ENCODE measurements around the gene GDAP2.

The GDAP2 gene

DNA sequence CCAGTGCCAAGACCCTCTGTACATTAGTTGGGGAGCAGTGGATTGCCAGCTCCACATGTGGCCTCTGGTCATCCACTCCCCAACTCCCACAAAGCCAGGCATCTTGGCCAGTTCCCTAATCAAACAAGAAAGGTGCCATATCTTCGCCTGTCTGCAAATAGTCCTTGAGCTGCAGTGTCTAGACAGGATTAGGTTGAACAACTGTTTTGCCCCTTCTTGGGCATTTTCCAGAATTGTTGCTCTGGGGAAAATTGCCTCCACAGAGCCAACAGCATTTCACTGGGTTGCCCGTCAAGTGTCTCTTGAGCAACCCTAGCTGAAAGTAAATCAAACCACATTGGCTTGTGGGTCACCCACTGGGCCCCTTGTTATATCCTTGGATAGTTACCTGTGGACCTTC, 109.3 kb downstream of the GDAP2 start:
- TF ChIP-seq POLR2A (IDR thresholded peaks at IDR 0.05; ENCODE audit: extremely low read depth, insufficient read length) (no peak), MYC (IDR thresholded peaks at IDR 0.05; ENCODE audit: low read depth, low read length) (no peak)
- TF ChIP-seq, protein P1, sequence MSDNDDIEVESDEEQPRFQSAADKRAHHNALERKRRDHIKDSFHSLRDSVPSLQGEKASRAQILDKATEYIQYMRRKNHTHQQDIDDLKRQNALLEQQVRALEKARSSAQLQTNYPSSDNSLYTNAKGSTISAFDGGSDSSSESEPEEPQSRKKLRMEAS (IDR thresholded peaks at IDR 0.05; ENCODE audit: low read depth, low read length): no peak
- TF ChIP-seq, protein P2, sequence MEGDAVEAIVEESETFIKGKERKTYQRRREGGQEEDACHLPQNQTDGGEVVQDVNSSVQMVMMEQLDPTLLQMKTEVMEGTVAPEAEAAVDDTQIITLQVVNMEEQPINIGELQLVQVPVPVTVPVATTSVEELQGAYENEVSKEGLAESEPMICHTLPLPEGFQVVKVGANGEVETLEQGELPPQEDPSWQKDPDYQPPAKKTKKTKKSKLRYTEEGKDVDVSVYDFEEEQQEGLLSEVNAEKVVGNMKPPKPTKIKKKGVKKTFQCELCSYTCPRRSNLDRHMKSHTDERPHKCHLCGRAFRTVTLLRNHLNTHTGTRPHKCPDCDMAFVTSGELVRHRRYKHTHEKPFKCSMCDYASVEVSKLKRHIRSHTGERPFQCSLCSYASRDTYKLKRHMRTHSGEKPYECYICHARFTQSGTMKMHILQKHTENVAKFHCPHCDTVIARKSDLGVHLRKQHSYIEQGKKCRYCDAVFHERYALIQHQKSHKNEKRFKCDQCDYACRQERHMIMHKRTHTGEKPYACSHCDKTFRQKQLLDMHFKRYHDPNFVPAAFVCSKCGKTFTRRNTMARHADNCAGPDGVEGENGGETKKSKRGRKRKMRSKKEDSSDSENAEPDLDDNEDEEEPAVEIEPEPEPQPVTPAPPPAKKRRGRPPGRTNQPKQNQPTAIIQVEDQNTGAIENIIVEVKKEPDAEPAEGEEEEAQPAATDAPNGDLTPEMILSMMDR (IDR thresholded peaks at IDR 0.05; ENCODE audit: low read depth, low read length): no peak
- no peak for DNase-seq (ENCODE audit: low read depth)
- H3K4me3 ChIP-seq (ENCODE audit: low read depth, low read length): no peak overlapping the region

DNA sequence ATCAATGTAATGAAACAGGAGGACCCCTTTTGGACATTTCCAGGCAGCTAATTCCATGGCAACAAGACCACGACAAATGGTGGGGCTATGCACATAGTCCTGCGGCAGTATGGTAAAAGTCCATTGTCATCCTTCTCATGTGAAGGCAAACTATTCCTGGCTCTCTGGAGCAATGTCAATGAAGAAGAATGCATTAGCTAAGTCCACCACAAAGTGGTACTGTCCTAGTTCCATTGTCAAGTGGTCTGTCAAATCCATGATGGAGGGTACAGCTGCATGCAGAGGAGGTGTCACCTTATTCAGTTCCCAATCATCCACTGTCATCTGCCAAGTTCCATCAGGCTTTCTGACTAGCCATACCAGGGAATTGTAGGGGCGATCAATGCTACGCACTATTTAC, 110.1 kb downstream of the GDAP2 start:
- TF ChIP-seq POLR2A (IDR thresholded peaks at IDR 0.05; ENCODE audit: extremely low read depth, insufficient read length) (no peak), MYC (IDR thresholded peaks at IDR 0.05; ENCODE audit: low read depth, low read length) (no peak)
- TF ChIP-seq, protein P1 (IDR thresholded peaks at IDR 0.05; ENCODE audit: low read depth, low read length): no peak
- TF ChIP-seq, protein P2 (IDR thresholded peaks at IDR 0.05; ENCODE audit: low read depth, low read length): no peak
- no peak overlapping the region for H3K4me3 ChIP-seq (ENCODE audit: low read depth, low read length)
- no peak for DNase-seq (ENCODE audit: low read depth)

DNA sequence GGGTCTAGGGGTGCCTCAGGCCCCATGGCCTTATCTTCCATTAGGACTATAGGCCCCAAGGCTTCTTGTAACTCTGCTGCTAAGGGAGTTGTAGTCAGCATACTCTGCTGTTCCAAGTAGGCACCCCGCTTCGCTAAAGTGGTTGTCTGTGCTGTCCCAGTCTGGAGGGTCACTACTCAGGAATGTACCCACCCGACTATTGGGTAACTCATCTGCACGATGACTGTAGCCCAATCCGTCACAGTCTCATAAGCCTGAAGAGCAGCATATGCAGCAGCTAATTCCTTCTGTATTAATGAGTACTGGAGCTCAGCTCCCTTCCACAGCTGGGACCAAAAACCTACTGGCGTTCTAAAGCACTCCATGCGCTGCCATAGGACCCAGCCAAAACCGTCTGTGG, 111.0 kb downstream of the GDAP2 start:
- TF ChIP-seq MYC (IDR thresholded peaks at IDR 0.05; ENCODE audit: low read depth, low read length): no peak
- TF ChIP-seq POLR2A (IDR thresholded peaks at IDR 0.05; ENCODE audit: extremely low read depth, insufficient read length): no peak
- TF ChIP-seq, protein P2 (IDR thresholded peaks at IDR 0.05; ENCODE audit: low read depth, low read length): no peak
- TF ChIP-seq, protein P1 (IDR thresholded peaks at IDR 0.05; ENCODE audit: low read depth, low read length): no peak
- H3K4me3 ChIP-seq (ENCODE audit: low read depth, low read length): no peak overlapping the region
- no peak for DNase-seq (ENCODE audit: low read depth)

DNA sequence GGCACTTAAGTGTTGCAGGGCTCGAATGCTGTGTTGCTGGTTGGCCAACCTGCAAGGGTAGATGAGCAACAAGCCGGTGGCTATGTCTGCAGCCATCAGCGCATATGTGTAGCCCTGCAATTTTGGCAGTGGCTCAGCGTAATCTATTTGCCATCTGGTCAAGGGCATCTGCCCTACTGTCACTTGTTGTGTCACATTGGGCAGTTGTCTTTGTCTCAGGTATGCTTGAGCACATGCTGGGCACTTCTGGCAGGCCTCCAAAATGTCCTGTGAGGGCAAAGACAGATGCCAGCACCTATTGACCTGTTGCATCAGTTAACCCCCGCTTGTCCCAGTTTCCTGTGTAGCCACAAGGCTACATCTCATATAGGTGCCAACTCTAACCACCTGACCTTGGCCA, 111.8 kb downstream of the GDAP2 start:
- TF ChIP-seq, protein P2 (IDR thresholded peaks at IDR 0.05; ENCODE audit: low read depth, low read length): no peak
- no peak for TF ChIP-seq POLR2A (IDR thresholded peaks at IDR 0.05; ENCODE audit: extremely low read depth, insufficient read length)
- TF ChIP-seq, protein P1 (IDR thresholded peaks at IDR 0.05; ENCODE audit: low read depth, low read length): no peak
- TF ChIP-seq MYC (IDR thresholded peaks at IDR 0.05; ENCODE audit: low read depth, low read length): no peak

DNA sequence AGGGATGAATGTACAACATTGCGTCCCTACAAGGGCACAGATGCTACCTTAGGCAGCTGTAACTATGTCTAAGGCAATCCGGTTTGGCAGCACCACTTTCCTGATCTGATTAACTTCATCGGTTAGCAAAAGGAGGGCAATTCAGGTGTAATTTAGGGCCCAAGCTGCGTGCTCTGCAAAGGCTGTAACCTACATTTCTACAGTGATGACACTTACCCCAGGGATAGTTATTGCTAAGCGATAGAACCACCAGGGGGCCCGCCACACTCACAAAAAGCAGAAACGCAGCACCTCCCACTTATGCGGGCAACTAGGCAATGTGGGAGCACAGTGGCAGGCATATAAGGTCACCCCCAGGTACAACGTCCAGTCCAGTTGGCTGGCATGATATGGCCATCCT, 113.5 kb downstream of the GDAP2 start:
- H3K4me3 ChIP-seq (ENCODE audit: low read depth, low read length): no peak overlapping the region
- TF ChIP-seq MYC (IDR thresholded peaks at IDR 0.05; ENCODE audit: low read depth, low read length): no peak
- TF ChIP-seq, protein P2 (IDR thresholded peaks at IDR 0.05; ENCODE audit: low read depth, low read length): peak; percentile 13
- no peak for TF ChIP-seq POLR2A (IDR thresholded peaks at IDR 0.05; ENCODE audit: extremely low read depth, insufficient read length)
- TF ChIP-seq, protein P1 (IDR thresholded peaks at IDR 0.05; ENCODE audit: low read depth, low read length): no peak
- peak; percentile 24 for DNase-seq (ENCODE audit: low read depth)

More for the DNA sequence above, 111.8 kb downstream of the GDAP2 start:
- no peak for DNase-seq (ENCODE audit: low read depth)
- no peak overlapping the region for H3K4me3 ChIP-seq (ENCODE audit: low read depth, low read length)

All from NB4 (cell line).